Hippocampal formation (tissue), 2 donors: Measurements from ENCODE around the gene RBM19.
"Not testable (repeated sequence)": the region's sequence is repeated elsewhere in the genome, so short reads cannot be mapped to it uniquely, and the experiment has no call there.

Experiments
- DNase-seq, 2 donors: peaks; one replicate each; lab custom pipeline; 2025; lab: John Stamatoyannopoulos, UW

Gene RBM19

DNA sequence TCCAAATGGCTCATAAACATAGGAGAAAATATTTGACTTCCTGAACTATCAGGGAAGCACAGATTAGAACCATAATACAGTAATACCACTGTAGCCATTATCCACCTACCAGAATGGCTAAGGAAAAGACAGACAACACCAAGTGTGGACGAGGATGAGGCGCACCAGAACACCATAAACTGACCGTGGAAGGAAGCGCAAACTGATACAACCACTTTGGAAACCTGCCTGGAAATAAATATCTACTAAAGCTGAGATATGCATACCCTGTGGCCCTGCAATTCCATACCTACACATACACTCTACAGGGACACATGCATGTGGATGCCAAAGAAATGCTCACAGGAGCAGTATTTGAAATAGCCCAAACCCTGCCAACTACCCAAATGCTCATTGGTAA is 60.3 kb downstream of the RBM19 start:
- DNase-seq, result no peak

DNA sequence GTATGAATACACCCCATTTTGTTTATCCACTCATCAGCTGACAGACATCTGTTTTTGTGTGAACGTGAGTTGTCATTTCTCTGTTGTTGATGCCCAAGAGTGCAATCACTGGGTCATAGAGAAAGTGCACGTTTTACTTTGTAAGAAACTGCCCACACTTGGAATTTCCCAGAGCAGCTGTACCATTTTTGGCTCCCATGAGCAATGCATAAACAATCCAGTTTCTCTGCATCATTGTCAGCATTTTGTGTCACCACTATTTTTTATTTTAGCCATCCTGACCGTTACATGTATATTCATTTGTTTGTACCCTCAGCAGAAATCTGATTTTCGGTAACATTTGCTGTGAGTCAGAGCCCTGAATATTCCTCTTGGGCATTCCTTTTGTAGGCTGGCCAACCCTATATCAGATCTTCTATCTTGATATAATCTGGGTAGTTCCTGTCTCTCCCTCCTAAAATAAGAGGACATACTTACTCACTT is 62.7 kb downstream of the RBM19 start:
- DNase-seq, result no peak

- not testable (repeated sequence) for DNase-seq
Measured at GRCh38 chr12:113901319-113901718, 64.8 kb downstream of the RBM19 start.

DNA sequence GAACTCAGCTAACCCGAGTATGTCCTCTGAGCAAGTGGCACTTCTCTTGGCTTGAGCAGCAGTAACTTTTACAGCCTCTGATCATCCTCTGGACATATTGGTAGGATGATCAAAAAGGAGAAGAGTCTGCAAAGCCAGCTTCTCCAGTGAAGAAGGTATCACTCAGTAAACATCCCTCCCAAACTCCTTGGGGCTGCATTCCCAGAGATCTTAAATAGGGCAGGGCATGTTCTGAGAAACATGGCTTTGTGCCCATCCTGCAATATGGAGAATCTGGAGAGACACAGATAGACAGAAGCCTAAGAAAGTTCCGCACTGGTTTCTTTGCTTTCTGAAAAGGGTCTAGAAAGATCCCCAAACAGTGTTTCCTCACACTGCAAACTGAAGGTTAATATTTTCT is 65.4 kb downstream of the RBM19 start:
- no peak for DNase-seq

GRCh38 chr12:113899561-113900471 is 66.3 kb downstream of the RBM19 start:
- DNase-seq, result peak in 1 of 2 donors; percentile 7

GRCh38 chr12:113899042-113899560 is 67.0 kb downstream of the RBM19 start:
- DNase-seq, result no peak

- DNase-seq, result no peak
Measured at GRCh38 chr12:113898466-113898865, 67.7 kb downstream of the RBM19 start.

DNA sequence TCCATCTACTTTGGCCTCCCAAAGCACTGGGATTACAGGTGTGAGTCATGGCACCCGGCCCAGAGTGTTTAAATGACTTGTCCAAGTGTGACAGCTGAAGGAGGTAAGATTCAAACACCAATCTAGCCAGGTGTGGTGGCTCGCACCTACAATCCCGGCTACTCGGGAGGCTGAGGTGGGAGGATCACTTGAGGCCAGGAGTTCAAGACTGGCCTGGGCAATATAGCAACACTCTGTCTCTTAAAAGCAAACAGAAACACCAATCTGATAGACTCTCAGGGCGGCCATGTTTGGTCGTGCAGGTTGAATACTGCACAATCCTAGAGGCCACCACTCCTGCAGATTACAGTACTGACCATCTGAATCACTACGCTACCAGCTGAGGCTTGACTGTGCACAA is 68.7 kb downstream of the RBM19 start:
- no peak for DNase-seq

- DNase-seq, result no peak
Measured at GRCh38 chr12:113896841-113897240, 69.3 kb downstream of the RBM19 start.

DNA sequence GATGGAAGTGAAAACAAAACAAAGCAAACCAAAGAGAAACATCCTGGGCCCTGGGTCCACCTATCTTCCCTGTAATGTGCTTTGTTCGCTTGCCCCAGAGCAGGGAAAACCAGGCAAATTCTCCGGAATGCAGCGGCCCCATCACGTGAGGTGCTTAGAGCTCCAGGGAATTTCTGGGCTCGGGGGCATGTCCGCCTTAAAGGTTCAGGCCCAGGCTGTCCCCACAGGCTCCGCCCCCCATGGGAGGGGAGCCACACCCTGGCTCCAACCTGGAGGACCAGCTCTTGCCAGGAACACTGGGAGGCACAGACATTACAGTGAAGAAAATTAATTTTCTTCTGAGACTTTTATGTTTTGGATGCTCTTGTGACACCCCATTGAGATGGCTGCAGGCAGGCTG is 69.9 kb downstream of the RBM19 start:
- DNase-seq, result no peak

DNA sequence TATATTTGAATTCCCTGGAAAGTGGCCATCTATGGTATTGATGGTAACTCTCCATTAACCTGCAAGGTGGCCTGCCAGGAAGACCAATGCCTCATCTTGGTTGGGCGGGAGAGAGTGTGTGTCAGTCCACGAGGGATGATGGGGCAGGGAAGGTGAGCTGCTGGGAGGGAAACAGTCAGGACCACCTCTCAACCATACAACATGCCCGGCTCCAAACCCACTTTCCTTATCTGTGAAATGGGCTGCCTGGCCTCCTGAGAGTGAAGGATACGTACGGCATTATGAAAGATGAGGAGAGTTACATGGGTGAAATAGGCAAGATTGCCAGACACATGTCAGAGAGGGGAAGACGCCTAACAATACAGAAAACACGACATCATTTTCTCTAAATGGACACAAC is 70.9 kb downstream of the RBM19 start:
- no peak for DNase-seq

- no peak for DNase-seq
Measured at GRCh38 chr12:113894697-113895096, 71.4 kb downstream of the RBM19 start.

DNA sequence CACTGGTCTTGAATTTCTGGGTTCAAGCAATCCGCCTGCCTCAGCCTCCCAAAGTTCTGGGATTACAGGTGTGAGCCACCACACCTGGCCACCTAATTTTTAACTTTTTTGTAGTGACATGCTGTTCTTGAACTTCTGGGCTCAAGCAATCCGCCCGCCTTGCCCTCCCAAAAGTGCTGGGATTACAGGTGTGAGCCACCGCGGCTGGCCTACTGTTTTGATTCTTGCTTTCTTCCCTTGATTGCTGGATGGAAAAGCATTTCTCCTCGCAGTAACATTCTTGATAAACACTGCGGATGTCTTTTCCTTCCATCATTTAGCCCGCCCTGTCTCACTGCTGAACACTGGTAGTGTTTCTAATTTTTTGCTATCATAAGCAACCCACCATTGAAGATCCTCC is 72.9 kb downstream of the RBM19 start:
- no peak for DNase-seq

- no peak for DNase-seq
Measured at GRCh38 chr12:113892556-113892955, 73.6 kb downstream of the RBM19 start.

DNA sequence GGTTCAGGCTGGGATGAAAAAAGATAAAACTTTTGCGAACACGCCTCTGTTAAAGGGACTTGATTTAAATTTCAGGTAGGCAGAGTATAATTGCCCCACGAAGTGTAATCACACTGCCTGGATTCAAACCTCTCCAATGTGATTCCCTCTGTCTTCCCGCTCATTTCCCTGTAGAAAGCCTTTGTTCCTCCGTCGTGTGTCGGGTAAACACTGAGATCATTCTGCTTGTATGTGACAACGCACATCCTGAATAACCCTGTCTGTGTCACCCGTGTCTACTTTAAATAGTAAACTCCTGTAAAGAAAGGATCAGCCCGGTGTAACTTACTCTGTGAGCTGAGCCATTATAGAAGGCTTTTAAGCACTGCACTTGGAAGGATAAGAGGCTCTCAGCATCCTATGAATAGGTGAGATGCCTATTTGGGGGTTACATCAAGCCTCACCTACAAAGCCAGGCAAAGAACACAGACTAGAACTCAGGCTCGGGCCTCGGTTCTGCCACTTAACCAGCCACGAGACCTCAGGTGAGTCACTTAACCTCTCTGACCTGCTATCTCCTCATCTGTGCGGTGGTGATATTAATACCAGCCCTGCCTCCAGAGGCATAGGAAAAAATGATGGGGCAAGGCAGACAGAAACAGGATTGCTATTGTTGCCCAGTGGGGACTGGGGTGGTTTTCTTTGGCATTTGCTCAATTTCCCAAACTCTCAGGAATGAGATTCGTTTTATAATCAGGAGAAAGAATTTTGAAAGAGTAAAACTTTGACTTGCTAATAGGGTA is 74.2 kb downstream of the RBM19 start:
- DNase-seq, result no peak

GRCh38 chr12:113891167-113891692 is 74.9 kb downstream of the RBM19 start:
- no peak for DNase-seq

- DNase-seq, result no peak
Measured at GRCh38 chr12:113889891-113890581, 76.1 kb downstream of the RBM19 start.

- no peak for DNase-seq
Measured at GRCh38 chr12:113889076-113889475, 77.0 kb downstream of the RBM19 start.

DNA sequence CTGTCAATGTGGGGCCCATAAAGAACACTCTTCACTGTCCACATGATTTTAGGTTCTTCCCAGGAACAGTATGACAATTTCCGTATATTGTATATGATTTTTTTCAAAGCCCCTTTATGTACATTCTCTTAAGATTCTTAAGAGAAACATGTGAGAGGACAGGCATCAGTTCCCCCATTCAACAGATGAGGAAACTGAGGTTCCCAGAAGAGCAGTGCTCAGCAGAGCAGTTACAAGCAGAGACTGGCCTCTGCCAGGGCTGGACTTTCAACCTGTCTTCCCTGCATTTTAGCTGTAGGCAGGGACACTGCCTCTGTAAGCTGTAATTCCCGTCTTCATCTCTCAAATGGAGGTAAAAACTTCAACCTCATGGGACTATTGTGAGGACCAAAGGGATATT is 77.7 kb downstream of the RBM19 start:
- no peak for DNase-seq

DNA sequence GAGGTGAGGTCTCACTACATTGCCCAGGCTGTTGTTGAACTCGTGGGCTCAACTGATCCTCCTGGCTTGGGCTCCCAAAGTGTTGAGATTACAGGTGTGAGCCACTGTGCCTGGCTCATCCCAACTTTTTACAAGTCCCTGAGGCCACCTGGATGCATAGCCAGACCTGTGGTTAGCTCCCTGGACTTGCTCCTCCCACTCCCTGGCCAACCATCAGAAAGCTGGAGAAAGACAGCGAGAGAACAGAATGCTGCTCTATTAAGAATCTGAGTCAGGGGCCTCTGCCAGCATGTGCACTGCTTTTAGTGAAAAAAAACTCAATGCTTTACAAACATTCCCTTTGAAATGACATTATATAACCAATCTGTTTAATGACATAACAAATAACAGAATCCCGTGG is 78.2 kb downstream of the RBM19 start:
- no peak for DNase-seq

- DNase-seq, result no peak
Measured at GRCh38 chr12:113886721-113887120, 79.4 kb downstream of the RBM19 start.

DNA sequence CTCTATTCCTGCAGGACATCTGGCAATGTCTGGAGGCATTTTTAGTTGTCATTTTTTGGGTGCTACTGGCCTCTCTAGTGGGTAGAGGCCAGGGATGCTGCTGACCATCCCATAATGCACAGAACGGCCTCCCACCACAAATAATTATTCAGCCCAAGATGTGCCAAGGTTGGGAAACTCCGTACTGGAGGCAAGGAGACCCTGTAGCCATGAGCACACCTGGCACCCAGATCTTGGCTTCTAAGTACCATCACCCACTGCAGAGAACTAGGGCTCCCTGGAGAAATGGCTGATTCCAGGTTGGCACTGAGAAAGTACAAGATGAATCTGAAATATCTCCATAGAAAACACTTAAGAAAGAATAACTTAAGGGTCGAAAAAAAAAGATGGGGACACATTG is 81.7 kb downstream of the RBM19 start:
- DNase-seq, result no peak
